ENCODE results near the gene FIBP.

DNA sequence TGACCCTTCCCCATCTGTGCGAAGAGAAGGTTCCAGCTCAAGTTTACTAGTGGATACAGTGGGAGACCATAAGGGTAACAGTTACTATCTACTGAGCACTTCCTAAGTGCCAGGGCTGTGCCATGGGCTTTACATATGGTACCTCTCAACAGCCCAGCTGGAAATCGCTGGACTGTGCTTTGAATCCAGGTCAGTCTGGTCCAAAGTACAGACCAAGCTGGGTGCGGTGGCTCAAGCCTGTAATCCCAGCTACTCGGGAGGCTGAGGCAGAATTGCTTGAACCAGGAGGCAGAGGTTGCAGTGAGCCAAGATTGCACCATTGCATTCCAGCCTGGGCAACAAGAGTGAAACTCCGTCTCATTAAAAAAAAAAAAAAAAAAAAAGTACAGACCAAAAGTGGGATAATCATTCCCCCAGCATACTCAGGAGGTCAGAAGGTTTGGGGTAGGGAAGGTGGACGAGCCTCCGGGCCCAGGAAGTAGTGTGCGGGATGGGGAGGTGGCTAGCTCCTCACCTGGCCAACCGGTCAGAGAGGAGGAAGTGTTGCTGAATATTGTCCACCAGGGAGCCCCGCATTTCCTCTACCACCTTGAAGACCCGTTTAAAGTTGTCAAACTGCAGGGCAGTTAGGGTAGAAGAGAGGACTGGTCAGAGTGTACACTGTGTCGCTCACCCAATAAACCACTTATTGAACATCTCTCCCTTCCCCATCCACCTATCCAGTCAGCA is 2.3 kb downstream of the FIBP start:
- TF ChIP-seq POLR2A (IDR thresholded peaks at IDR 0.05; ENCODE audit: low read depth) (no peak), CTCF (IDR thresholded peaks at IDR 0.05) (no peak)
